ENCODE data around the gene OOSP3.
"Not testable (repeated sequence)": the region's sequence is repeated elsewhere in the genome, so short reads cannot be mapped to it uniquely, and the experiment has no call there.

OOSP3 gene

GRCh38 chr11:59877784-59878183, 798 bp upstream of the OOSP3 start:
- DNase-seq = no peak

GRCh38 chr11:59879567-59879966, 985 bp downstream of the OOSP3 start:
- DNase-seq = no peak

- DNase-seq = no peak
Observed at GRCh38 chr11:59883597-59883996, 5.0 kb downstream of the OOSP3 start.

- DNase-seq = not testable (repeated sequence)
Observed at GRCh38 chr11:59887156-59887555, 8.6 kb downstream of the OOSP3 start.

- DNase-seq = no peak
Observed at GRCh38 chr11:59891781-59892181, 13.2 kb downstream of the OOSP3 start.

GRCh38 chr11:59894616-59895015, 16.0 kb downstream of the OOSP3 start:
- DNase-seq = no peak

GRCh38 chr11:59898046-59898445, 19.5 kb downstream of the OOSP3 start:
- no peak for DNase-seq

- no peak for DNase-seq
Observed at GRCh38 chr11:59898650-59899049, 20.1 kb downstream of the OOSP3 start.

- DNase-seq = no peak
Observed at GRCh38 chr11:59899532-59899931, 20.9 kb downstream of the OOSP3 start.

- DNase-seq = no peak
Observed at GRCh38 chr11:59900366-59901126, 22.0 kb downstream of the OOSP3 start.

GRCh38 chr11:59901306-59901705, 22.7 kb downstream of the OOSP3 start:
- no peak for DNase-seq

- not testable (repeated sequence) for DNase-seq
Observed at GRCh38 chr11:59903569-59903968, 25.0 kb downstream of the OOSP3 start.

- no peak for DNase-seq
Observed at GRCh38 chr11:59918480-59918879, 39.9 kb downstream of the OOSP3 start.

GRCh38 chr11:59918987-59919589, 40.5 kb downstream of the OOSP3 start:
- DNase-seq = no peak

GRCh38 chr11:59923813-59924212, 45.2 kb downstream of the OOSP3 start:
- no peak for DNase-seq

- no peak for DNase-seq
Observed at GRCh38 chr11:59931688-59932087, 53.1 kb downstream of the OOSP3 start.

- DNase-seq = no peak
Observed at GRCh38 chr11:59938132-59938531, 59.5 kb downstream of the OOSP3 start, which contains the start of gene OOSP1. Gene OOSP1 (plus strand): TSS chr11:59938432. CDS start chr11:59938455, 23 bp downstream.

- DNase-seq = no peak
Observed at GRCh38 chr11:59938718-59939117, 60.1 kb downstream of the OOSP3 start.

GRCh38 chr11:59939482-59939881, 60.9 kb downstream of the OOSP3 start:
- DNase-seq = no peak

- no peak for DNase-seq
Observed at GRCh38 chr11:59941091-59941490, 62.5 kb downstream of the OOSP3 start.

- no peak for DNase-seq
Observed at GRCh38 chr11:59943997-59944714, 65.6 kb downstream of the OOSP3 start.

GRCh38 chr11:59944720-59945119, 66.1 kb downstream of the OOSP3 start:
- DNase-seq = no peak
